NCI-H226 (cell line): ENCODE data around the gene ACSM2B.
"Not testable (repeated sequence)": the region's sequence is repeated elsewhere in the genome, so short reads cannot be mapped to it uniquely, and the experiment has no call there.

Experiments used
- DNase-seq: peaks from one replicate; pipeline ENCODE4 v3.0.0-alpha.2; 2015

Gene ACSM2B

GRCh38 chr16:20592780-20593179, 16.6 kb upstream of the ACSM2B start:
- DNase-seq: not testable (repeated sequence)

GRCh38 chr16:20589486-20589885, 13.3 kb upstream of the ACSM2B start:
- DNase-seq: not testable (repeated sequence)

GRCh38 chr16:20587645-20588074, 11.5 kb upstream of the ACSM2B start:
- not testable (repeated sequence) for DNase-seq

- DNase-seq: not testable (repeated sequence)
Observed at GRCh38 chr16:20586716-20587115, 10.5 kb upstream of the ACSM2B start.

- not testable (repeated sequence) for DNase-seq
Observed at GRCh38 chr16:20586112-20586511, 9.9 kb upstream of the ACSM2B start.

- not testable (repeated sequence) for DNase-seq
Observed at GRCh38 chr16:20580487-20581259, 4.5 kb upstream of the ACSM2B start.

GRCh38 chr16:20578091-20578490, 1.9 kb upstream of the ACSM2B start:
- DNase-seq: not testable (repeated sequence)

GRCh38 chr16:20569117-20569651, 7.0 kb downstream of the ACSM2B start:
- not testable (repeated sequence) for DNase-seq

- DNase-seq: no peak
Observed at GRCh38 chr16:20568404-20568803, 7.8 kb downstream of the ACSM2B start.

- DNase-seq: no peak
Observed at GRCh38 chr16:20566864-20567263, 9.3 kb downstream of the ACSM2B start.

- DNase-seq: not testable (repeated sequence)
Observed at GRCh38 chr16:20565334-20565733, 10.8 kb downstream of the ACSM2B start.

GRCh38 chr16:20564218-20564617, 11.9 kb downstream of the ACSM2B start:
- not testable (repeated sequence) for DNase-seq

GRCh38 chr16:20555628-20556027, 20.5 kb downstream of the ACSM2B start:
- DNase-seq: not testable (repeated sequence)

GRCh38 chr16:20554689-20555088, 21.5 kb downstream of the ACSM2B start:
- DNase-seq: not testable (repeated sequence)

GRCh38 chr16:20553493-20553892, 22.7 kb downstream of the ACSM2B start:
- not testable (repeated sequence) for DNase-seq

- not testable (repeated sequence) for DNase-seq
Observed at GRCh38 chr16:20546951-20547350, 29.2 kb downstream of the ACSM2B start.

- DNase-seq: not testable (repeated sequence)
Observed at GRCh38 chr16:20546278-20546853, 29.8 kb downstream of the ACSM2B start.

- not testable (repeated sequence) for DNase-seq
Observed at GRCh38 chr16:20540603-20541316, 35.4 kb downstream of the ACSM2B start.

GRCh38 chr16:20538687-20539086, 37.5 kb downstream of the ACSM2B start:
- DNase-seq: no peak

- DNase-seq: no peak
Observed at GRCh38 chr16:20538181-20538580, 38.0 kb downstream of the ACSM2B start.

GRCh38 chr16:20536669-20537068, 39.5 kb downstream of the ACSM2B start:
- DNase-seq: not testable (repeated sequence)

- not testable (repeated sequence) for DNase-seq
Observed at GRCh38 chr16:20532284-20532792, 43.8 kb downstream of the ACSM2B start.

GRCh38 chr16:20531795-20532194, 44.4 kb downstream of the ACSM2B start:
- DNase-seq: not testable (repeated sequence)
